Tibial artery (tissue), 4 donors: ENCODE data around the gene CRIP3.
"Not testable (repeated sequence)": the region's sequence is repeated elsewhere in the genome, so short reads cannot be mapped to it uniquely, and the experiment has no call there.

Experiments
- DNase-seq, 2 donors: peaks; one replicate each; pipeline ENCODE4 v3.0.0-alpha.2; 2019
- H3K27ac ChIP-seq, 2 donors: fragments of 200-600 bp; sonication (generic) in 1 of 2; 1 replicate in 1 of 2; 2 replicates in 1 of 2; pipeline ENCODE4 v1.5.1; 2018 to 2019; ENCODE audit warnings: mild to moderate bottlenecking in 1 of 2
- H3K27me3 ChIP-seq, 2 donors: fragments of 200-600 bp; sonication (generic) in 1 of 2; one replicate each; pipeline versions ENCODE4 v1.5.1 to v1.6.0; 2016 to 2019
- H3K36me3 ChIP-seq, 3 donors: fragments of 200-600 bp; sonication (generic) in 2 of 3; one replicate each; pipeline ENCODE4 v1.5.1; 2016 to 2019; ENCODE audit warnings: mild to moderate bottlenecking in 2 of 3
- H3K4me1 ChIP-seq, 4 donors: fragments of 200-600 bp; sonication (generic) in 2 of 4; 1 replicate in 3 of 4; 2 replicates in 1 of 4; pipeline ENCODE4 v1.5.1; 2016 to 2019
- H3K4me3 ChIP-seq, 2 donors: fragments of 200-600 bp; sonication (generic) in 1 of 2; 1 replicate in 1 of 2; 2 replicates in 1 of 2; pipeline ENCODE4 v1.5.1; 2018 to 2019; ENCODE audit warnings: mild to moderate bottlenecking in 2 of 2
- H3K9me3 ChIP-seq, 3 donors: fragments of 200-600 bp; sonication (generic) in 1 of 3; one replicate each; pipeline ENCODE4 v1.5.1; 2016 to 2019
- CTCF ChIP-seq, 2 experiments: fragments of 200-600 bp in 1 of 2; fragments of 450-650 bp in 1 of 2; IDR thresholded peaks; one replicate each; pipeline ENCODE4 v1.5.1; 2017 to 2019; ENCODE audit warnings: antibody characterized with exemption in 2 of 2, mild to moderate bottlenecking in 1 of 2, moderate library complexity in 1 of 2
- intact Hi-C: fragments of 100-400 bp; cut with DNase I; formaldehyde crosslinking; loops from one replicate; pipeline ENCODE4 v1.15.0; 2023; ENCODE audit warnings: low total_unique reads

CRIP3 gene

GRCh38 chr6:43306086-43306485 lies 2.5 kb downstream of the CRIP3 start:
- no peak for DNase-seq
- no peaks in the 10 kb centered on the region for H3K9me3 ChIP-seq
- no peak overlapping the region for H3K4me3 ChIP-seq
- no peak for TF ChIP-seq CTCF (IDR thresholded peaks at IDR 0.05)
- no peak overlapping the region for H3K27ac ChIP-seq
- H3K4me1 ChIP-seq: peaks cover 0 to 13% (median 7%) of the 10 kb centered on the region in 4 donors
- H3K36me3 ChIP-seq: no peaks in the 10 kb centered on the region
- intact Hi-C loops: no loop called here
- peaks cover 0 to 46% of the 10 kb centered on the region in 2 donors for H3K27me3 ChIP-seq

- TF ChIP-seq CTCF (IDR thresholded peaks at IDR 0.05): no peak
- H3K4me1 ChIP-seq: peaks cover 0 to 13% (median 7%) of the 10 kb centered on the region in 4 donors
- no peaks in the 10 kb centered on the region for H3K9me3 ChIP-seq
- H3K36me3 ChIP-seq: no peaks in the 10 kb centered on the region
- intact Hi-C loops: no loop called here
- H3K4me3 ChIP-seq: no peak overlapping the region
- H3K27me3 ChIP-seq: peaks cover 0 to 56% of the 10 kb centered on the region in 2 donors
- no peak overlapping the region for H3K27ac ChIP-seq
- DNase-seq: no peak
Observed at GRCh38 chr6:43304882-43305281, 3.7 kb downstream of the CRIP3 start.

- Histone ChIP-seq H3K27ac (no peak overlapping the region), H3K27me3 (peaks cover 0 to 58% of the 10 kb centered on the region in 2 donors), H3K4me3 (no peak overlapping the region), H3K4me1 (peaks cover 0 to 13% (median 7%) of the 10 kb centered on the region in 4 donors), H3K36me3 (no peaks in the 10 kb centered on the region), H3K9me3 (no peaks in the 10 kb centered on the region)
- intact Hi-C loops: no loop called here
- no peak for DNase-seq
- no peak for TF ChIP-seq CTCF (IDR thresholded peaks at IDR 0.05)
Observed at GRCh38 chr6:43304361-43304760, 4.3 kb downstream of the CRIP3 start.

- Histone ChIP-seq H3K27me3 (peaks cover 0 to 58% of the 10 kb centered on the region in 2 donors), H3K4me1 (peaks cover 0 to 9% (median 7%) of the 10 kb centered on the region in 4 donors), H3K9me3 (no peaks in the 10 kb centered on the region), H3K27ac (no peak overlapping the region), H3K4me3 (no peak overlapping the region), H3K36me3 (no peaks in the 10 kb centered on the region)
- TF ChIP-seq CTCF (IDR thresholded peaks at IDR 0.05): no peak
- intact Hi-C loops: no loop called here
- no peak for DNase-seq
Observed at GRCh38 chr6:43303751-43304331, 4.8 kb downstream of the CRIP3 start.

GRCh38 chr6:43303006-43303405 lies 5.6 kb downstream of the CRIP3 start:
- H3K36me3 ChIP-seq, H3K9me3 ChIP-seq, intact Hi-C loops, DNase-seq, H3K4me3 ChIP-seq, H3K27ac ChIP-seq, H3K4me1 ChIP-seq: not testable (repeated sequence)
- H3K27me3 ChIP-seq: peaks cover 0 to 58% of the 10 kb centered on the region in 2 donors

GRCh38 chr6:43302126-43302525 lies 6.5 kb downstream of the CRIP3 start:
- H3K27me3 ChIP-seq: peaks cover 0 to 58% of the 10 kb centered on the region in 2 donors
- no peaks in the 10 kb centered on the region for H3K36me3 ChIP-seq
- no peak overlapping the region for H3K4me3 ChIP-seq
- no peak overlapping the region for H3K27ac ChIP-seq
- intact Hi-C loops: no loop called here
- no peaks in the 10 kb centered on the region for H3K9me3 ChIP-seq
- no peak for TF ChIP-seq CTCF (IDR thresholded peaks at IDR 0.05)
- no peaks in the 10 kb centered on the region for H3K4me1 ChIP-seq
- no peak for DNase-seq
